MM.1S (cell line): ENCODE measurements around the gene IGSF8.

Experiments used
- DNase-seq: peaks from one replicate; pipeline ENCODE4 v3.0.0-alpha.2; 2015
- H2AFZ ChIP-seq: fragments of 300-600 bp; sonication (generic); 2 replicates; pipeline ENCODE4 v1.6.0; 2016; ENCODE audit warnings: antibody characterized with exemption, low read length
- H3F3A ChIP-seq: fragments of 300-600 bp; sonication (generic); 2 replicates; pipeline ENCODE4 v1.6.1; 2016; ENCODE audit warnings: mild to moderate bottlenecking, antibody characterized with exemption, low read length, moderate library complexity, mixed read lengths; ENCODE audit not compliant: insufficient read depth
- H3K27ac ChIP-seq: fragments of 300-600 bp; sonication (generic); 2 replicates; pipeline ENCODE4 v1.5.1; 2016; ENCODE audit warnings: mild to moderate bottlenecking, low read length
- H3K27me3 ChIP-seq: fragments of 300-600 bp; sonication (generic); replicated peaks from 2 replicates; pipeline ENCODE4 v1.6.0; 2016; ENCODE audit warnings: low read length; ENCODE audit not compliant: insufficient read depth
- H3K36me3 ChIP-seq: fragments of 300-600 bp; sonication (generic); replicated peaks from 2 replicates; pipeline ENCODE4 v1.6.1; 2016; ENCODE audit warnings: mild to moderate bottlenecking, low read length, mixed read lengths; ENCODE audit not compliant: insufficient read depth
- H3K4me1 ChIP-seq: fragments of 300-600 bp; sonication (generic); 2 replicates; pipeline ENCODE4 v1.6.1; 2016; ENCODE audit warnings: low read length, mixed read lengths
- H3K4me2 ChIP-seq: fragments of 300-600 bp; sonication (generic); 2 replicates; pipeline ENCODE4 v1.6.0; 2016; ENCODE audit warnings: low read depth, low read length
- H3K4me3 ChIP-seq: fragments of 300-600 bp; sonication (generic); 2 replicates; pipeline ENCODE4 v1.5.1; 2016; ENCODE audit warnings: low read length, mixed read lengths
- H3K79me2 ChIP-seq: fragments of 300-600 bp; sonication (generic); 2 replicates; pipeline ENCODE4 v1.6.1; 2016; ENCODE audit warnings: mixed run types, low read length, mixed read lengths
- H3K9ac ChIP-seq: fragments of 300-600 bp; sonication (generic); 2 replicates; pipeline ENCODE4 v1.6.1; 2016; ENCODE audit warnings: low read length, mixed read lengths
- H3K9me2 ChIP-seq: fragments of 300-600 bp; sonication (generic); replicated peaks from 2 replicates; pipeline ENCODE4 v1.6.1; 2016; ENCODE audit warnings: mild to moderate bottlenecking, low read length, mixed read lengths; ENCODE audit not compliant: insufficient read depth
- H3K9me3 ChIP-seq: fragments of 300-600 bp; sonication (generic); replicated peaks from 2 replicates; pipeline ENCODE4 v1.6.1; 2016; ENCODE audit warnings: mild to moderate bottlenecking, low read length, mixed read lengths; ENCODE audit not compliant: insufficient read depth
- H4K20me1 ChIP-seq: fragments of 300-600 bp; sonication (generic); 2 replicates; pipeline ENCODE4 v1.6.1; 2016; ENCODE audit warnings: mild to moderate bottlenecking, low read length, moderate library complexity, mixed read lengths; ENCODE audit not compliant: insufficient read depth
- CTCF ChIP-seq: fragments of 300-600 bp; sonication (generic); IDR thresholded peaks from 2 replicates; pipeline ENCODE4 v1.5.1; 2016; ENCODE audit warnings: antibody characterized with exemption, low read length, mixed read lengths
- EZH2 ChIP-seq: fragments of 300-600 bp; sonication (generic); optimal IDR thresholded peaks from 2 replicates; pipeline ENCODE3; 2017; ENCODE audit warnings: low read depth, mild to moderate bottlenecking, antibody characterized with exemption, low read length, mixed read lengths
- EZH2phosphoT487 ChIP-seq: fragments of 300-600 bp; sonication (generic); IDR thresholded peaks from 2 replicates; pipeline ENCODE4 v1.6.1; 2018; ENCODE audit warnings: antibody characterized with exemption, low read length

IGSF8 gene

DNA sequence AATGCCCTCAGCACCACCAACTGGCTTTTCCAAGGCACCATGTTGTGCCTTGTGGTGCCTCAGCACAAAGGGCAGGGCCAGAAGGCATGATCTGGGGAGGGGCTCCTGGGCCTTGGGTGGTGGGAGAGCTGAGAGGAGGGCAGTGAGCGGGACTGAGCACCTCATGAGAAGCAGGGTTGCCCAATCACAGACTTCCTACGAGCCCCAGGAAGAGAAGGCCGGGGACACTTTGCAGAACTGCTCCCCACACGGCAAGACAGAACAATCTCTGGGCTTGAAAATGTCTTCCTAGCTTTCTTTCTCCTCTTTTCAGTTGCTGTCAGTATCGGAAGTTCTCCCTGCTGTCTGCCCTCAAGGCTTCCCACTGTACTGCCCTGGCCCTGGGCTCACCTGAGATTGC lies 35.2 kb downstream of the IGSF8 start:
- H3K27ac ChIP-seq, result no peak overlapping the region
- DNase-seq, result no peak
- TF ChIP-seq CTCF, result no peak
- TF ChIP-seq EZH2, result no peak
- no peak for TF ChIP-seq EZH2phosphoT487
- H3K9me3 ChIP-seq, result no peaks in the 10 kb centered on the region
- H4K20me1 ChIP-seq, result no peaks in the 10 kb centered on the region
- H3K79me2 ChIP-seq, result no peaks in the 10 kb centered on the region
- H3F3A ChIP-seq, result no peaks in the 10 kb centered on the region
- no peaks in the 10 kb centered on the region for H3K4me1 ChIP-seq
- no peaks in the 10 kb centered on the region for H3K36me3 ChIP-seq
- H3K4me2 ChIP-seq, result no peak overlapping the region
- H3K9me2 ChIP-seq, result no peaks in the 10 kb centered on the region
- no peak overlapping the region for H3K9ac ChIP-seq
- no peak overlapping the region for H2AFZ ChIP-seq
- 0 out of 2 replicates have a peak, but pooled peaks cover 6% of the 10 kb centered on the region for H3K27me3 ChIP-seq
- no peak overlapping the region for H3K4me3 ChIP-seq

DNA sequence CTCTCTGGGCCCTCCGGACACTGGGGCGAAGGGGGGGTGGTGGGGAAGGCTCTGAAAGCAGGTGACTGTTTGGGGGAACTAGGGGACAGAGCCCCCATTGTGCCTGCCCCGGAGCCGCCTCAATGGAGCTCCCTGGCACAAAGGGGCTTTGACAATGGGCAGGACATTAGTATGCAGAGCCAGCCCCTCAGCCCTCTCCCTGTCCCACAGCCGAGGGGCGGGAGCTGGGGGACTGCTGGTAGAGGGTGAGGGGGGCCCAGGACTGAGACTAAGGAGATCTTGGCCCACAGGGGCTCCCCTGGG lies 36.2 kb downstream of the IGSF8 start:
- Histone ChIP-seq H3K79me2 (no peaks in the 10 kb centered on the region), H3K9me3 (no peaks in the 10 kb centered on the region), H3K36me3 (no peaks in the 10 kb centered on the region), H3K4me3 (no peak overlapping the region), H3K4me2 (no peak overlapping the region), H3K9me2 (no peaks in the 10 kb centered on the region), H2AFZ (no peak overlapping the region), H3K4me1 (no peaks in the 10 kb centered on the region), H3K27ac (no peak overlapping the region), H3F3A (no peaks in the 10 kb centered on the region), H4K20me1 (no peaks in the 10 kb centered on the region), H3K27me3 (0 out of 2 replicates have a peak, but pooled peaks cover 6% of the 10 kb centered on the region), H3K9ac (no peak overlapping the region)
- TF ChIP-seq CTCF (no peak), EZH2 (no peak), EZH2phosphoT487 (no peak)
- no peak for DNase-seq

- Histone ChIP-seq H2AFZ (no peak overlapping the region), H3K4me1 (no peaks in the 10 kb centered on the region), H3K4me3 (no peak overlapping the region), H3K4me2 (no peak overlapping the region), H3K36me3 (no peaks in the 10 kb centered on the region), H3K9me2 (no peaks in the 10 kb centered on the region), H3K27me3 (0 out of 2 replicates have a peak, but pooled peaks cover 6% of the 10 kb centered on the region), H3K79me2 (no peaks in the 10 kb centered on the region), H4K20me1 (no peaks in the 10 kb centered on the region), H3K27ac (no peak overlapping the region), H3K9me3 (no peaks in the 10 kb centered on the region), H3F3A (no peaks in the 10 kb centered on the region), H3K9ac (no peak overlapping the region)
- DNase-seq, result no peak
- TF ChIP-seq EZH2phosphoT487 (no peak), EZH2 (no peak), CTCF (no peak)
Measured at GRCh38 chr1:160061369-160062229, 36.8 kb downstream of the IGSF8 start.
